ENCODE data around the gene PRKD3. TPM values are rescaled to one million over a fixed set of nuclear protein-coding genes. Genes with fewer than 3 reads are reported as not detected.

Gene PRKD3
- total and polyA plus RNA-seq, 2 donors (not counting 3 experiments of a cell fraction or from before 2014, with no cell fraction given) = 14.9 to 47.3 TPM

- no peak overlapping the region for H3K4me3 ChIP-seq (replicated peaks in 1 of 3; ENCODE audit: insufficient read depth in 1 of 3, low read depth in 1 of 3, low read length in 3 of 3)
- no peak for FAIRE-seq
These were observed 39.7 kb upstream of the PRKD3 start for GRCh38 chr2:37364351-37364750.

More at GRCh38 chr2:37364351-37364750, 39.7 kb upstream of the PRKD3 start:
- TF ChIP-seq GATA2 (IDR thresholded peaks at IDR 0.05; ENCODE audit: insufficient read depth, insufficient read length, low read depth, low read length) (no peak), CTCF (IDR thresholded peaks at IDR 0.05; ENCODE audit: extremely low read depth in 1 of 2, insufficient read depth in 1 of 2, low read depth in 1 of 2, low read length in 2 of 2) (no peak), POLR2AphosphoS5 (IDR thresholded peaks at IDR 0.05; ENCODE audit: insufficient read depth, low read depth, low read length) (no peak), FOS (IDR thresholded peaks at IDR 0.05; ENCODE audit: borderline replicate concordance, insufficient read depth, low read length) (no peak), EZH2 (IDR thresholded peaks at IDR 0.05; ENCODE audit: borderline replicate concordance, low read depth, low read length, severe bottlenecking) (no peak), POLR2A (IDR thresholded peaks at IDR 0.05; ENCODE audit: low read depth, low read length) (no peak), MYC (IDR thresholded peaks at IDR 0.05; ENCODE audit: low read depth, low read length) (no peak), JUN (IDR thresholded peaks at IDR 0.05; ENCODE audit: borderline replicate concordance, insufficient read depth, insufficient read length, low read depth) (no peak)
- no peaks in the 10 kb centered on the region for H3K9me3 ChIP-seq (replicated peaks; ENCODE audit: control insufficient read depth, insufficient read depth, low read length)
- no peak for DNase-seq (ENCODE audit: low read depth, low spot score)
- no peak overlapping the region for H3K4me2 ChIP-seq (ENCODE audit: insufficient read depth, low read length)
- H3K36me3 ChIP-seq (ENCODE audit: control insufficient read depth in 2 of 2, extremely low read depth in 1 of 2, insufficient read depth in 2 of 2, low read length in 2 of 2) = no peaks in the 10 kb centered on the region
- intact Hi-C loops (cut with micrococcal nuclease) (no loop called here), dilution Hi-C loops (cut with MboI; ENCODE audit: extremely low pct_ligation_motif_present, low sequenced_read_pairs) (no loop called here)
- POLR2A ChIA-PET = no interaction called here
- no peaks in the 10 kb centered on the region for H4K20me1 ChIP-seq (replicated peaks; ENCODE audit: control insufficient read depth, extremely low read depth, insufficient read depth, low read length)
- H3K9me1 ChIP-seq (replicated peaks; ENCODE audit: control insufficient read depth, extremely low read depth, insufficient read depth, low read length) = no peaks in the 10 kb centered on the region
- H3K79me2 ChIP-seq (ENCODE audit: control insufficient read depth, insufficient read depth, low read length) = no peaks in the 10 kb centered on the region
- no peak overlapping the region for H2AFZ ChIP-seq (ENCODE audit: low read depth, low read length)
- no peak overlapping the region for H3K9ac ChIP-seq (replicated peaks; ENCODE audit: extremely low read depth, insufficient read depth, low read length)
- no peaks in the 10 kb centered on the region for H3K27me3 ChIP-seq (ENCODE audit: control insufficient read depth in 2 of 2, insufficient read depth in 2 of 2, low read length in 2 of 2)
- no peaks in the 10 kb centered on the region for H3K4me1 ChIP-seq (ENCODE audit: control insufficient read depth, extremely low read depth, insufficient read depth, low read length)
- CTCF ChIA-PET = interaction anchor here (1.0 kb wide), 1 partner anchor 513 kb away, joined by 4 read pairs; no protein-coding TSS in a partner anchor
- H3K27ac ChIP-seq (ENCODE audit: insufficient read depth, low read depth, low read length) = no peak overlapping the region
- BruUV-seq (replicated peaks) = no TSS peak
